HUES64 (cell line): ENCODE data around the gene RNF208.

Experiments
- H3K27ac ChIP-seq: 2 replicates; pipeline ENCODE4 v1.7.0; 2013; ENCODE audit warnings: low read depth, low read length, inconsistent platforms
- H3K27me3 ChIP-seq: 2 replicates; pipeline ENCODE4 v1.6.1; 2013; ENCODE audit warnings: mild to moderate bottlenecking, low read length; ENCODE audit not compliant: insufficient read depth
- H3K36me3 ChIP-seq: 2 replicates; pipeline ENCODE4 v1.6.1; 2013; ENCODE audit warnings: mild to moderate bottlenecking, low read length; ENCODE audit not compliant: insufficient read depth
- H3K4me1 ChIP-seq: 2 replicates; pipeline ENCODE4 v1.6.1; 2013; ENCODE audit warnings: mild to moderate bottlenecking, low read length, moderate library complexity; ENCODE audit not compliant: insufficient read depth
- H3K4me3 ChIP-seq: 2 replicates; pipeline ENCODE4 v1.5.1; 2013; ENCODE audit warnings: mild to moderate bottlenecking, low read length, moderate library complexity
- H3K9ac ChIP-seq: 2 replicates; pipeline ENCODE4 v1.6.1; 2013; ENCODE audit warnings: mild to moderate bottlenecking, low read depth, low read length
- H3K9me3 ChIP-seq: 2 replicates; pipeline ENCODE4 v1.6.1; 2013; ENCODE audit warnings: low read depth, low read length; ENCODE audit not compliant: insufficient read depth
- WGBS: fragments of 150-250, 120-280 bp; methylation state at CpG from one replicate; pipeline ENCODE4 v1.1.7; 2013; ENCODE audit warnings: missing lambda C conversion rate; 5-methylcytosine and 5-hydroxymethylcytosine counted together

Gene RNF208

GRCh38 chr9:137200311-137201204, 21.5 kb downstream of the RNF208 start, which contains the start of gene TPRN:
Gene TPRN (minus strand): TSS chr9:137200741. CDS start chr9:137200711, 30 bp downstream.
- peak within 1 kb of the TSS; percentile 69 for H3K27ac ChIP-seq
- H3K27me3 ChIP-seq = no peaks in the 10 kb centered on the region
- peak within 1 kb of the TSS; percentile 69 for H3K4me3 ChIP-seq
- WGBS = under 1% methylated on average over 118 of the region's 118 CpGs
- H3K4me1 ChIP-seq = peaks cover 6% of the 10 kb centered on the region; the same call in 1 of the 2 replicates
- H3K9me3 ChIP-seq = no peaks in the 10 kb centered on the region
- peak within 1 kb of the TSS; percentile 75 for H3K9ac ChIP-seq
- H3K36me3 ChIP-seq = no peaks in the 10 kb centered on the region

GRCh38 chr9:137199411-137200121, 22.5 kb downstream of the RNF208 start:
- Histone ChIP-seq H3K27ac (no peak overlapping the region), H3K27me3 (no peaks in the 10 kb centered on the region), H3K9ac (0 out of 2 replicates have a peak overlapping the region, but pooled peaks have one; percentile 20), H3K36me3 (no peaks in the 10 kb centered on the region), H3K9me3 (no peaks in the 10 kb centered on the region), H3K4me1 (peaks cover 8% of the 10 kb centered on the region; the same call in 1 of the 2 replicates), H3K4me3 (peak overlapping the region; percentile 47)
- 17% methylated on average over 51 of the region's 51 CpGs for WGBS

- Histone ChIP-seq H3K36me3 (no peaks in the 10 kb centered on the region), H3K4me1 (peaks cover 5% of the 10 kb centered on the region; the same call in 1 of the 2 replicates), H3K27me3 (no peaks in the 10 kb centered on the region), H3K27ac (no peak overlapping the region), H3K9me3 (no peaks in the 10 kb centered on the region), H3K9ac (no peak overlapping the region), H3K4me3 (peak overlapping the region; percentile 47)
- WGBS = 77% methylated on average over 11 of the region's 11 CpGs
Observed at GRCh38 chr9:137198902-137199283, 23.1 kb downstream of the RNF208 start.

- H3K4me3 ChIP-seq = peak overlapping the region; percentile 47; the same call in 1 of the 2 replicates
- H3K4me1 ChIP-seq = peaks cover 5% of the 10 kb centered on the region; the same call in 1 of the 2 replicates
- no peak overlapping the region for H3K27ac ChIP-seq
- H3K9me3 ChIP-seq = no peaks in the 10 kb centered on the region
- no peaks in the 10 kb centered on the region for H3K36me3 ChIP-seq
- 91% methylated on average over 19 of the region's 19 CpGs for WGBS
- H3K27me3 ChIP-seq = no peaks in the 10 kb centered on the region
- H3K9ac ChIP-seq = 0 out of 2 replicates have a peak overlapping the region, but pooled peaks have one; percentile 19
Observed at GRCh38 chr9:137198051-137198901, 23.8 kb downstream of the RNF208 start.

GRCh38 chr9:137195525-137196220, 26.4 kb downstream of the RNF208 start:
- Histone ChIP-seq H3K27ac (no peak overlapping the region), H3K27me3 (no peaks in the 10 kb centered on the region), H3K36me3 (no peaks in the 10 kb centered on the region), H3K4me1 (peaks cover 5% of the 10 kb centered on the region; the same call in 1 of the 2 replicates), H3K9ac (no peak overlapping the region), H3K4me3 (no peak overlapping the region), H3K9me3 (no peaks in the 10 kb centered on the region)
- WGBS = 94% methylated on average over 21 of the region's 21 CpGs

GRCh38 chr9:137194909-137195308, 27.1 kb downstream of the RNF208 start:
- WGBS = 86% methylated on average over 10 of the region's 10 CpGs
- H3K27me3 ChIP-seq = no peaks in the 10 kb centered on the region
- no peak overlapping the region for H3K27ac ChIP-seq
- H3K36me3 ChIP-seq = peaks cover 4% of the 10 kb centered on the region; the same call in 1 of the 2 replicates
- no peak overlapping the region for H3K4me3 ChIP-seq
- H3K9me3 ChIP-seq = no peaks in the 10 kb centered on the region
- H3K4me1 ChIP-seq = peaks cover 5% of the 10 kb centered on the region; the same call in 1 of the 2 replicates
- no peak overlapping the region for H3K9ac ChIP-seq

- Histone ChIP-seq H3K4me3 (no peak overlapping the region), H3K27me3 (no peaks in the 10 kb centered on the region), H3K27ac (no peak overlapping the region), H3K4me1 (peaks cover 8% of the 10 kb centered on the region; the same call in 1 of the 2 replicates), H3K9ac (no peak overlapping the region), H3K9me3 (no peaks in the 10 kb centered on the region), H3K36me3 (peaks cover 6% of the 10 kb centered on the region; the same call in 1 of the 2 replicates)
- 86% methylated on average over 16 of the region's 16 CpGs for WGBS
Observed at GRCh38 chr9:137194388-137194787, 27.7 kb downstream of the RNF208 start.

- peaks cover 6% of the 10 kb centered on the region; the same call in 1 of the 2 replicates for H3K36me3 ChIP-seq
- H3K27ac ChIP-seq = no peak overlapping the region
- WGBS = 91% methylated on average over 14 of the region's 14 CpGs
- no peaks in the 10 kb centered on the region for H3K9me3 ChIP-seq
- no peak overlapping the region for H3K4me3 ChIP-seq
- peaks cover 8% of the 10 kb centered on the region; the same call in 1 of the 2 replicates for H3K4me1 ChIP-seq
- no peak overlapping the region for H3K9ac ChIP-seq
- no peaks in the 10 kb centered on the region for H3K27me3 ChIP-seq
Observed at GRCh38 chr9:137193771-137194170, 28.3 kb downstream of the RNF208 start.

- H3K36me3 ChIP-seq = peaks cover 6% of the 10 kb centered on the region; the same call in 1 of the 2 replicates
- peaks cover 8% of the 10 kb centered on the region; the same call in 1 of the 2 replicates for H3K4me1 ChIP-seq
- 75% methylated on average over 2 of the region's 2 CpGs for WGBS
- no peak overlapping the region for H3K4me3 ChIP-seq
- H3K27me3 ChIP-seq = no peaks in the 10 kb centered on the region
- no peaks in the 10 kb centered on the region for H3K9me3 ChIP-seq
- H3K27ac ChIP-seq = no peak overlapping the region
- no peak overlapping the region for H3K9ac ChIP-seq
Observed at GRCh38 chr9:137192859-137193258, 29.2 kb downstream of the RNF208 start.

- H3K4me1 ChIP-seq = peaks cover 8% of the 10 kb centered on the region; the same call in 1 of the 2 replicates
- 90% methylated on average over 10 of the region's 10 CpGs for WGBS
- H3K27ac ChIP-seq = no peak overlapping the region
- H3K36me3 ChIP-seq = peaks cover 6% of the 10 kb centered on the region; the same call in 1 of the 2 replicates
- H3K9ac ChIP-seq = no peak overlapping the region
- H3K9me3 ChIP-seq = no peaks in the 10 kb centered on the region
- no peaks in the 10 kb centered on the region for H3K27me3 ChIP-seq
- no peak overlapping the region for H3K4me3 ChIP-seq
Observed at GRCh38 chr9:137192448-137192780, 29.6 kb downstream of the RNF208 start.
